NCI-H510A (cell line): Measurements from ENCODE around the gene KCNMA1.

Experiments used
- DNase-seq: peaks from one replicate; lab custom pipeline; 2025; lab: John Stamatoyannopoulos, UW

Gene KCNMA1

GRCh38 chr10:77111611-77112550 lies 525.7 kb downstream of the KCNMA1 start:
- DNase-seq: no peak

- no peak for DNase-seq
Measured at GRCh38 chr10:77110757-77111156, 526.9 kb downstream of the KCNMA1 start.

GRCh38 chr10:77109351-77109994 lies 528.1 kb downstream of the KCNMA1 start:
- DNase-seq: no peak

- no peak for DNase-seq
Measured at GRCh38 chr10:77106676-77107075, 530.9 kb downstream of the KCNMA1 start.

GRCh38 chr10:77105761-77106221 lies 531.8 kb downstream of the KCNMA1 start:
- no peak for DNase-seq

GRCh38 chr10:77104459-77104980 lies 533.1 kb downstream of the KCNMA1 start:
- DNase-seq: no peak

GRCh38 chr10:77103213-77103612 lies 534.4 kb downstream of the KCNMA1 start:
- no peak for DNase-seq

GRCh38 chr10:77101341-77101740 lies 536.3 kb downstream of the KCNMA1 start:
- no peak for DNase-seq

GRCh38 chr10:77099136-77099535 lies 538.5 kb downstream of the KCNMA1 start:
- DNase-seq: no peak

- DNase-seq: no peak
Measured at GRCh38 chr10:77097625-77098024, 540.0 kb downstream of the KCNMA1 start.

GRCh38 chr10:77093126-77093525 lies 544.5 kb downstream of the KCNMA1 start:
- DNase-seq: no peak

- no peak for DNase-seq
Measured at GRCh38 chr10:77091597-77092165, 545.9 kb downstream of the KCNMA1 start.

- DNase-seq: no peak
Measured at GRCh38 chr10:77090381-77091356, 546.9 kb downstream of the KCNMA1 start.

- DNase-seq: no peak
Measured at GRCh38 chr10:77087366-77087765, 550.2 kb downstream of the KCNMA1 start.

GRCh38 chr10:77086081-77086480 lies 551.5 kb downstream of the KCNMA1 start:
- DNase-seq: no peak

- DNase-seq: no peak
Measured at GRCh38 chr10:77085344-77085743, 552.3 kb downstream of the KCNMA1 start.

- no peak for DNase-seq
Measured at GRCh38 chr10:77084431-77085144, 553.0 kb downstream of the KCNMA1 start.

GRCh38 chr10:77082601-77083252 lies 554.9 kb downstream of the KCNMA1 start:
- no peak for DNase-seq

- DNase-seq: no peak
Measured at GRCh38 chr10:77081481-77081891, 556.1 kb downstream of the KCNMA1 start.

- no peak for DNase-seq
Measured at GRCh38 chr10:77080361-77081027, 557.1 kb downstream of the KCNMA1 start.
